Activated CD8-positive, alpha-beta memory T cell treated with anti-CD3 and anti-CD28 coated beads, Interleukin-2, amount 50 U/mL, for 4 hours (primary cell): Measurements from ENCODE around the gene SMAP1.

Experiments
- DNase-seq: peaks from one replicate; pipeline ENCODE4 v3.0.0-alpha.2; 2020

Gene SMAP1

DNA sequence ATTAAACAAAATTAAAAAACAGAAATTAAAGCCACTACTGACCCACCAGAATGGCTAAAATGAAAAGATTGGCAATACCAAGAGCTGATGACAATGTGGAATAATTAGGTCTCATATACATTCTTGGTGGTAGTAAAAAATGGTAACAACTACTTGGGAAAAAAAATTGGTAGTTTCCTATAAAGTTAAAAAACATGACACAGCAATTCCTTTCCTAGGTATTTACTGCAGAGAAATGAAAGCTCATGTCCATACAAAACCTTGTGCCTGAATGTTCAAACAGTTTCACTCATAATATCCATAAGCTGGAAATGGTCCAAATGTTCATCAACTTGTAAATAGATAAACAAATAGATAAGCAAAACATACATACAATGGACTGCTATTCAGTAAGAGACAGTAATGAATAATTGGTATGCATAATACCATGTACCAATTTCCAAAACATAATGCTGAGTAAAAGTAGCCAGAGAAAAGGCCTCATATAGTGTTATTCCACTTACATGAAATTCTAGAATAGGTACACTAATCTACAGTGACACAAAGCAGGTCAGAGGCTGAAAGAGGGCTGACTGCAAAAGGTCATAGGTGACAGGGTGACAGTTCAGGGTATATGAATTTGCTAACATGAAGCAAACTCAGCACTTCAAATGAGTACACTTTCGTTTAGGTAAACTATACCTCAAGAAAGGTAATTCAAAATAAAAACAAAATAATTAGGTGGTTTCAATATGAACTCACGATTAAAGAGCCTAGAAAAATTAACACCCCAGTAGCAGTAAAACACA, 236.2 kb downstream of the SMAP1 start:
- no peak for DNase-seq

DNA sequence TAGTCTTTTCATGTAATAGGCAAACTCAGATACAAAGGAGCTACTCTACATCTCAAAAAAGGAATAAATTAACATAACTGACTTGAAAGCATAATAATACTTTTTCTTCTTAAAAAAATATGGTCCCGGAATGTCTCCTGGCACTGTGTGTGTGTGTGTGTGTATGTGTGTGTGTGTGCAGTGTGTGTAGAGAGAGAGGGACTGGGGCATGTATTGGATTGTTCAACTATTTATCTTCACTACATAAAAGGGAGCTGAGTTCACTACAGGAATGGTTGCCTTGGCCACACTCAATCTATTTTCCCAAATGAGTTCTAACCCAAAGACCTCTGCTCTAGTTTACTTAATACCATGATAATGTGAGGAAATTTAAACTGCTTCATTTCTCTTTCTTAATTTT, 238.1 kb downstream of the SMAP1 start:
- DNase-seq, result no peak
